Measurements from ENCODE around the gene STXBP6.
"Not testable (repeated sequence)": the region's sequence is repeated elsewhere in the genome, so short reads cannot be mapped to it uniquely, and the experiment has no call there.

The STXBP6 gene

GRCh38 chr14:24817212-24818057 lies 232.5 kb downstream of the STXBP6 start:
- DNase-seq = no peak

DNA sequence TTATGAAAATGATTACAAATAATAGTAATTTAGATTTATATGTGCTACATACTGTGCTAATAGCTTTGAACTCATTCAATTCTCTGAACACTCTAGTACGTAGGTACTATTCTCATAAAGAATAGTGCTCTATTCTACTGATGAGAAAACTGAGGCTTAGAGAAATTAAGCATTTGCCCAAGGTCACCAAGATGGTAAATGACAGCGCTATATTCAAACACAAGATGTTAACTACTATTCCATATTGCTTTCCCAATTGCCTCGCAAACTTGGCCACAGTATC lies 233.1 kb downstream of the STXBP6 start:
- no peak for DNase-seq

- DNase-seq = no peak
Measured at GRCh38 chr14:24816011-24816928, 233.7 kb downstream of the STXBP6 start.

GRCh38 chr14:24815543-24815942 lies 234.4 kb downstream of the STXBP6 start:
- DNase-seq = no peak

DNA sequence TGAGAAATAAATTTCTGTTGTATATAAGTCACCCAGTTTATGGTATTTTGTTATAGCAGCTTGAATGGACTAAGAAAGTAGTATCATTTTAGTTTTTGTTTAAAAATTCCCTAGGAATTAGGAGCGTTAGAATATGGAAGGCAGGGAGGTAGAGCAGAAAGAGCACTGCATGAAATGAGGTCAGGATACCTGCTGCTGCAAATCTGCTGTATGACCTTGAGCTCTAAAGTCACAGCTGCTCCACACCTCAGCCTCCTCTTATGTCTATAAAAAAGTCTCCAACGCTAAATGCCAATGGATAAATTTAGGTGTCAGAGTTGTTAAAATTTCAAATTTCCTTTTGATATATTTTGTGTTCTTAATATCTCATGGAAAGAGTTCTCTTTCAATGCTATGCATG lies 235.0 kb downstream of the STXBP6 start:
- DNase-seq = no peak

GRCh38 chr14:24814346-24814745 lies 235.6 kb downstream of the STXBP6 start:
- DNase-seq = no peak

- DNase-seq = no peak
Measured at GRCh38 chr14:24813819-24814259, 236.1 kb downstream of the STXBP6 start.

- no peak for DNase-seq
Measured at GRCh38 chr14:24813089-24813815, 236.7 kb downstream of the STXBP6 start.

GRCh38 chr14:24809135-24809534 lies 240.8 kb downstream of the STXBP6 start:
- DNase-seq = no peak

- no peak for DNase-seq
Measured at GRCh38 chr14:24808412-24808811, 241.5 kb downstream of the STXBP6 start.

- DNase-seq = peak; percentile 35 to 45
Measured at GRCh38 chr14:24806061-24806678, 243.8 kb downstream of the STXBP6 start.

- DNase-seq = no peak
Measured at GRCh38 chr14:24804552-24805212, 245.3 kb downstream of the STXBP6 start.

DNA sequence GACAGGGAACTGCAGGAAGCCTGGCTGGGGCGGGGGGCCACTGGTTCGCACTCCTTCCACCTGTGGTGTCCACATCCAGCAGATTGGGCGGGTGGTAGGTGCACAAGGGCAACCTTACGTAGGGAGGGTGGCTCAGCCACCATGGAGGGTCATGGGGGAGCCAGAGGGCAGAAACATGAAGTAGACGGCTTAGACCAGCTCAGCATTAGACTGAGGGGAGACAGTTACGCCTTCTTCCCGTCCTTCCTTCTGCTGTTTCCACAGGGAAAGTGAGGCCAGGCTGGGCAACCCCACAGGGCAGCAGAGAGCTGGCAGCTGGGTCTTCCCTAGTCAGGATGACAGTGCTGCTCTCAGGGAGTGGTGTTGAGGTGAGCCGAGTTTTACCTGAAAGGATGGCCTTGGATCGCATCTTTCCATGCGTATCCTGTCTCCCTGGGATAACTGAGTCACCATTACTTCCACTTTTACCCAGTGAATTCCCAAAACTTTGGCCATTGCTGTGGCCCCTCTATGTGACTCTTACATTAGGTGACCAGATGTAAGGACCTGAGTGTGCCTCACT lies 245.9 kb downstream of the STXBP6 start:
- DNase-seq = no peak

DNA sequence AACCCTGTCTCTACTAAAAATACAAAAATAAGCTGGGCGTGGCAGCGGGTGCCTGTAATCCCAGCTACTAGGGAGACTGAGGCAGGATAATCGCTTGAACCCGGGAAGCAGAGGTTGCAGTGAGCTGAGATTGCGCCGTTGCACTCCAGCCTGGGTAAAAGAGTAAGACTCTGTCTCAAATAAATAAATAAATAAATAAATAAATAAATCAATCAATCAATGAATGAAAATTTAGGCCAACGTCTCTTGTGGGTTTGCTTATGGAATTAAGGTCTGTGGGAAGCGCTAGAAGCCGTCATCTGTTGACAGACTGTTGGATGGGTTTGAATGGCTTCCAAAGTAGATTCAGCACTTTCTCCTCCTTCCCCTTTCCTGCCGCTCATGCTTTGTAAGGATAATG lies 246.5 kb downstream of the STXBP6 start:
- DNase-seq = not testable (repeated sequence)

- DNase-seq = no peak
Measured at GRCh38 chr14:24802236-24802635, 247.7 kb downstream of the STXBP6 start.

DNA sequence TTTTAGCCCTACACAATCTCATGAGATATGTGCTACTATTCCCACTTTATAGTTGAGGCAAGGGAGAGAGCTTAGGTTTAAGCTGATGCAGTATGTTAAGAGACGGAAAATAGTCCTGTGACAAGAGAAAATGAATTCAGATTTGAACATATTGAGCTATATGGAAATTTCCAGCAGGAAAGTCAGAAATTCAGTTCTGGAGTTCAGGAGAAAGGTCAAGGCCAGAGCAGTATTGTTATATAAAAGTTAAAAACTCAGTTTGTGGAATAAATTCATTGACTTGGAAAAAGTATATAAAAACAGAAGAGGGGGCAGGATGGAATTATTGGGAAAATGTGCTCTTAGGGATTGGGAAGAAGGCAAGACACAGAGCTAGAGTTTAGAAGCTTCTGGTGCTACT lies 248.9 kb downstream of the STXBP6 start:
- no peak for DNase-seq

DNA sequence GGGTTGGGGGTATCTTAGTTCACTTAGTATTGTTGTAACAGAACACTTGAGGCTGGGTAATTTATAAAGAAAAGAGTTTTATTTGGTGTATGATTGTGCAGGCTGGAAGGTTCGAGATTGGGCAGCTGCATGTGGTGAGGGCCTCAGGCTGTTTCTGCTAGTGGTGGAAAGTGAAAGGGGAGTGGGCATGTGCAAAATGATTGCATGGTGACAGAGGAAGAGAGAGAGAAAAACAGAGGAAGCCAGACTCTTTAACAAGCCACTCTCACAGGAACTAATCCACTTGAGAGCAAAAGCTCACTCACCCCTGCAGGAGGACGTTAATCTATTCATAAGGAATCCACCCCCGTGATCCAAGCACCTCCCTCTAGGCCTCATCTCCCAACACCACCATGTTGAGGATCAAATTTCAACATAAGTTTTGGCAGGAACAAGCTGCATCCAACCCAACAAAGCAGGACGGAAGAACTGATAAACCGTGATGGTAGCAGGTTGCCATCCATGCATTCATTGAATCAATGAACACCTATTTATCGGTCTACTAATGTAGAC lies 251.0 kb downstream of the STXBP6 start:
- DNase-seq = no peak

DNA sequence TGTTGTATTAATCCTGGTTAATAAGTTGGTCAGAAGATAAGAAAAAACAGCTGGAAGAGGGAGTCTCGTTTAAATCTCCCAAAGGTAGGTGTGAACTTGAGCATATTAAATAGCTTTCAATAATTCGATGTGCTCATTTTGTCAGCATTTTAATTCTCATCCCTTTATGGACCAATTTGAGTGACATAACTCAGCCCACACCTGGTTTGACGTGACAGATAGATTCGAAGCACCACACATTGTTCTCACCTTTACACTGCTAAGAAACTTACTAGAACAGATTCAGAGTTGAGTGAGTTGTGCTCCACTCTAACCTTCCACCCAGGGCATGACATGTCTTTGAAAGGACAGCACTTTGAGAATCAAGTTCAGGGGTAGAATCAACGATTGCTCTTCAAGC lies 254.5 kb downstream of the STXBP6 start:
- DNase-seq = no peak

GRCh38 chr14:24794644-24795305 lies 255.2 kb downstream of the STXBP6 start:
- DNase-seq = no peak

DNA sequence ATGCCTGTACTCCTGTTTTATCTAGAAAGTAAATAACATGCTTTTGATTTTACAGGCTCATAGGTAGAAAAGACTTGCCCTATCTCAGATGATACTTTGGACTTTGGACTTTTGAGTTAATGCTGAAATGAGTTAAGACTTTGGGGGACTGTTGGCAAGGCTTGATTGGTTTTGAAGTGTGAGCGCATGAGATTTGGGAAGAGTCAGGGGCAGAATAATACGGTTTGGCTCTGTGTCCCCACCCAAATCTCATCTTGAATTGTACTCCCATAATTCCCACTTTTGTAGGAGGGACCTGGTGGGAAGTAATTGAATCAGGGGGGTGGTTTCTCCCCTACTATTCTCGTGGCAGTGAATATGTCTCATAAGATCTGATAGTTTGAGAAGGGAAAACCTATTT lies 259.8 kb downstream of the STXBP6 start:
- DNase-seq = no peak

- DNase-seq = no peak
Measured at GRCh38 chr14:24789378-24789884, 260.5 kb downstream of the STXBP6 start.

Data from AML-193 (cell line).